NOMO-1 treated with dmso at 0.1 percent for 144 hours (cell line): ENCODE results near the gene POU2F1.

Experiments
- DNase-seq: peaks from one replicate; lab custom pipeline; 2025; ENCODE audit not compliant: unreplicated experiment; lab: John Stamatoyannopoulos, UW

Gene POU2F1

DNA sequence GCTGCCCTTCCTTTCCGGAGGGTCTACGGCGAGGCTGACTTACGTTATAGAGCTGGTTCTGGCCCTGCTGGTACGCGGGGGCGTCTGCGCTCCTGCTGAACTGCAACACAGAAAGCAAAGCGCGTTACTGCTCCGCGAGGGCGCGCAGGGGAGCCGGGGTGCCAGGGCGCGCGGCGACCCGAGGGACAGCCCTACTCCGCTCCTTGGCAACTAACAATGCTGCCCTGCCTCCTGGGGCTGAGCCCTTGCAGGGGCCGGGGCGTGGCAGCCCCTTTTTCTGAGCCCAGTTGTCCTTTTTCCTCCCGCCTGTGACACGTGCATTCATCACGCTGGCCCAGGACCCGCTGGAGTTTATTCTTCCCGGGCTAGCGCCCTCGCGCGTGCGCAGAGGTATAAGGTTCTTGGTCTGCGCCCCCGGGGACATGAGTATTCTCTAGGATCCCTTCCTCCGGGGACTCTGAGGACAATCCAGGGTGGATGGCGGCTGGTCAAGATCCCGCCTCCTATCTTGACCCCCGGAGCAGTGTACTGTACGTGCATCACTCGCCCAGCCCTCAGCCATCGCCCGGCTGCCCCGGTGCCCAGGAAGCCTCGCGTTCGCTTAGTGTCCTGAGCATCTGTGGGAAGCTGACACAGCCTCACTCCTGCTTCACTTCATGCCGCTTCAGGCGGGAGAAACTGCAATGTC is 218.8 kb downstream of the POU2F1 start:
- peak; percentile 12 for DNase-seq

DNA sequence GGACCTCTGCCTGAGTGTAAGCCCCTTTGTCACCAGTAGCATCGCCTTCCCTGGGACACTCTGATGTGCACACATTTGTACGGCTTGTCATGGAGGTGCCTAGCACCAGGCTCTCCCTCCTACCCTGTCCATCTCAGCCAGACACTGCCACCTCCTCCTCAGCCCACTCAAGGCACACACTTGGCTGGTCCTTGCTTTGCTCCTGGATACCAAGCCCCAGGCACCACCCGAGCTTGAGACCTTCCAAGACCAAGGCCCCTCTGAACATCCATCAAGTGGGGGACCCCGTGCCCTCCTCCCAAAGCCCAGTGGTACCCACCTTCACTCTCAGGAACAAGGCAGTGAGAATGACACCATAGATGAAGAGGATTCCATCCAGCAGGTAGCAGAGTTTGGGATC is 219.7 kb downstream of the POU2F1 start:
- no peak for DNase-seq

DNA sequence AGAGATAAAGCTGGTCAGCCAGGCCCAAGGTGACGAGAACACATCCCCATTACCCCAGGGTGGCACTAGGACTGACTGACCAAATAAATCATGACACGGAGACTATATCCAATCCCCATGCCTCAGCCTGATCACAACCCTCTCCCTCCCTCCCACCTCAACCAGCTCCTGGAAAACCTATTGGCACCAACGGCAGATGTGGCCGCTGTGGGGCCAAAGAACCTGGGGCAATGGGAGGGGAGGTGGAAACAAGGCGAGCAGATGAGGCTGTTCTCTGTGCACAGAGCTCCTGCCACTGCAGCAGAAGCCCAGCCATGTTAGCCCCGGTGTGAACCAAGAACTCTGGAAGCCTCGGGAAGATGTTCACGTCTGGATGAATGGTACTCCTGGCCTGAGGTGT is 220.1 kb downstream of the POU2F1 start:
- DNase-seq, result no peak

DNA sequence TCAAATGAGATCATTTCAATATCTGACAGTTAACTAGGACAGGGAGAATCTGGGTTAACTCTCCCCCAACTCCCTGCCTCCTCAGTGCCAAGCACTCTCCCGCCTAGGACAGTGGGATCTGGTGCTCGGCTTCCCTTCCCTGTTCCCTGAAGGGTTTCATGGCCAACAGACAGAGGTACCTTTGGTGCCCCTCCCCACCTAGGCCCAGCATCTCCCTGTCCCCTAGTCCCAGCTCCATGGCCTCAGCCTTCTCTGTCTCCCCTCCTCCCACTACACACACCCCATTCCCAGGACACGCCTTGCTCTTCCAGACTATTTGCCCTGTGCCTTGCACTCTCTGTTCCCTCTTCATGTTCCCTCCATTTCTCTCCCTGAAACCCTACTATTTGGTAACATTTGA is 220.5 kb downstream of the POU2F1 start:
- DNase-seq, result no peak

DNA sequence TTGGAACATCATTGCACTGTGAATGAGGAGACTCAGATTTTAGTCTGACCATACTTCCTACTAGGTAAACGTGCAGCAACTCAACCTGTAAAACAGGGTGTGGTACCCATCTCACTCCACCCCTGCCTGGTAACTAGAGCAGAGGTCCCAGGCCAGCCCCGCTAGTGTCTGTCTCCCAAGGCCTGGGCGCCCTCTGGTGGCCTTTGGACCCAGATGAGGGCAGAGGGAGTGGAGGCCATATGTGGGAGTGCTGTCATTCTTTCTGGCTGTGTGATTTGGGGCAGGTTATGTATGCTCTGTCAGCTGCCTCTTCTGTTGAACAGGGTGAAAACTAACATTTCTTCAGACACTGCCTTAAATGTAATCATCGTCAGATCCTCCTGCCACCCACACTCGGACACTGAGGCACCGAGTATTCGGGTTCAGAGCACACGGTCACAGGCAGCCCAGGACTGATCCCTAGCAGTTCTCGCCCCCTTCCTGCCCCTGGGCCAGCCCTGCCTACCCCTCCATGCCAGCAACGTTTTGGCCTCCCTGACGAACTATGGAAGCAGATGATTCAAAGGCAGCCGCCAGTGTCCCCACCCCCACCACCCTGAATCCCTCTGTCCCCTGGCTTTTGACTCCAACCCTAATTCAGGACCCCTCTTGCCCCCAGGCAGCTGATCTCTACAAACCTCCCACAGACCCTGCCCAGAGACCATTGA is 221.6 kb downstream of the POU2F1 start:
- peak; percentile 18 for DNase-seq

DNA sequence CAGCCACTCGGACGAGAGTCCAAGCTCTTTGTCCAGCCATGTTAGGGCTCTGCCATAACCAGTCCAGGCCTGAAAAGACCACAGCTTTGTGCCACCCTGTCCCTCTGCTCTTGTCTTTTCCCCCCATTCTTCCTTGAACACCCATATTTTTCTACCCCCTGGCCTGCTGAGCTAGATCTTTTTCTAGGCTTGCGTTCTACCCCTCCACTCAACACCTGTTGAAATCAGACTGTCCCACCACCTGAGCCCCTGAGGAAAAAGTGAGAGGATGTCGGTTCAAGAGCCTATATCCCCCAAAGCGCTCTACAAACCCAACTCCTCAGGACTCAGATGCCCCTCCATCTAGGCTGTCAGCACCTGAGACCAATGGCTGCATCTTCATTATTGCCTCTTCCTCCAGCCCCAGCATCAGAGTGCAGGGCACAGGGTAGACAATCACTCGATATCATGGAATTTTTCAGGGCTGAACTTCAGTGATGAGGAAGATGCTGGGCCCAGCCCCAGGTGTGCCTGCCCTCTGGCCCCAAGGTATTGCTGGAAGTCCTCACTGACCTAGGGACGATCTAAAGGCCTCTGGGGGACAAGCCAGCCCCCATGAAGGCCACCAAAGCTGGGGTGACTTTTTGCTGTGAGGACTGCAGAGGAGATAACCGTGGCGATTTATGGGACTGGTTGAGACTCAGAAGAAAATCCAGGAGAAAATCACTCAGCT is 222.3 kb downstream of the POU2F1 start:
- DNase-seq, result no peak

DNA sequence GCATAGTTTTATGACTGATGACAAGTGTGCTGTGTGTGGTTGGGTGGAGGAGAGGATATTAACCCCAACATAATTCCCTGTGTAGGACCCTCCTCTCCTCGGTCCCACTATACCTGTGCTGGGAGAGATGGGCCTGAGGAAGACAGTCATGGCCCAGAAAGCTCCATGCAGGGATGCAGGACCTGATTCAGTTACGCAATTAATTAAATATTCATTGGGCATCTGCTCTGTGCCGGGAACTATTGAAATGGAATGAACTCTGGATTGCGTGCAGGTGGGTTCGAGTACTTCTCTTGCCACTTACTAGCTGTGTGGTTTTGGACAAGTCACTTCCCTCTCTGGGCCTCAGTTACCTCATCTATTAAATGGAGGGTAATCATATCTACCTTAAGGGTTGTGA is 223.1 kb downstream of the POU2F1 start:
- DNase-seq, result no peak

DNA sequence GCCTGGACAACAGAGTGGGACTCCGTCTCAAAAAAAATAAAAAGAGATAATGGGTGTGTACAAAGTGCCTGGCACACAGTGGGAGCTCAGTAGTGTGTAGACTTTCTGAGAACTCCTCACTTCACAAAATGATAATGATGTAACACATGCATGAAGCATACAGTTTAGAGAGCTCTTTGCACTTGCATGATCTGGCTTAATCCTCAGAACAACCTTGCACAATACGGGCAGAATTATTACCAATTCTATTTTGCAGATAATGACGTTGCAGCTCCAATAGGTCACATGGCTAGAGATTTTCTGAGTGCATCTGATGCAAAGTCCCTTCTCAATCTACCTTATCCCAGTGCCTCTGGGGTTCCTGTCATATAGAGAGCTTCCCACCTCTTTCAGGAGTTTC is 226.3 kb downstream of the POU2F1 start:
- DNase-seq, result peak; percentile 35

DNA sequence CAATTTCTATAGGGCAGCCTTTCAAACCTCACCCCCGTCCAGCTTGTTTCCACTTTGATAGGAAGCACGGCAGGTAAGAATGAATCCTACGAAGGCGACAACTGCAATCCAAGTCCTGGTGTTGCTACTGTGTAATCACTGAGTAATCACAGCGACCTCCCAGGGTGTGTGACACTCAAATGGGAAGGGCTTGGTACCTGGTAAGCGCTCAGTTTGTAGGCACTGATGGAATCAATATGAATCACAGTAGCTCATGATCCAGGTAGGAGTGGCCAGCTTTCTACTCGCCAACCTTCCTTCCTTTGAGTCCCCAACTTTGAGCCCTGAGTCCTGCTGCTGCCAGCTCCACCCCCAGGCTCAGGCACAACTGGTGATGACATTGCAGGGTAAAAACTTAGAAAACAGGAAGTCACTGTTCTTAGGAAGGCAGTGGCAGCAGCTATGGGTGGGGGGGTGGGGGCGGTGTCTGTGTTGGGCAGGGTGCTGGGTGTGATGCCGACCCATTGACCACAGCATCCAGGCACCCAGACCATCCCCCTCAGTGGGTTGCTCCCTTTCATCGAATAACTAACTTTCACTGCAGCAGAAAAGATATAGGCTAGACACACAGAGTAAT is 226.9 kb downstream of the POU2F1 start:
- DNase-seq, result peak; percentile 80

DNA sequence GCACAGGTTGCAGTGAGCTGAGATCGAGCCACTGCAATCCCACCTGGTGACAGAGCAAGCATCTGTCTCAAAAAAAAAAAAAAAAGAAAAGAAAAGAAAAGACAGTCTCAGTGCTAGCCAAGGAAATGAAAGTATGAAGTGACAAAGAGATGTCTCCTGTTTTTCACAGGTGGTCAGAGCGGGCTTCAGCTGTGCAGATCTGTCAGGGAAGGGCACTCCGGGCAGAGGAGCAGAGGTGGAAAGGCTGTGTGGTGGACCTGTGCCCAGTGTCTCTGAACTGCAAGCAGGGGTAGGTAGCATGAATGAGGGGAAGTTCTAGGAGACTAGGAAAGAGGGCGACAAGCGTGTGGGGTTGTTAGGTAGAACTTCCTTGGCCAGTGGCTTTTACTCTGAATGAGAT is 230.2 kb downstream of the POU2F1 start:
- DNase-seq, result no peak

DNA sequence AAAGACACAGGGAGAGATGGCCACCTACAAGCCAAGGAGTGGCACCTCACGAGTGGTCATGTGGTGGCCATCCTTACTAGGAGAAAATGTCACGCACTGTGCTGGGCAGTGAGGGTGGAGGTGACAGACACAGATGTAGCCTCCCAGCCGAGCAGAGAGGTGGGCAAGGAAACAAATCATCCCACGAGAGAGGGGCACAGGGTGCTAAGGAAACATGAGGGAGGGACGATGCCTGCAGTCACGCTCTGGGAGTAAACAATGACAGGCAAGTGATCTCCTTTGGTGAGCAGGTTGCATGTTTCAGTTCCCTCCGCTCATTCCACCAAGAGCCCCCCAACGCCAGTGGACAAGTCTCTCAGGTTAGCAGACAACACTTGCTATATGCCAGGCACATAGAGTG is 231.8 kb downstream of the POU2F1 start:
- DNase-seq, result no peak

DNA sequence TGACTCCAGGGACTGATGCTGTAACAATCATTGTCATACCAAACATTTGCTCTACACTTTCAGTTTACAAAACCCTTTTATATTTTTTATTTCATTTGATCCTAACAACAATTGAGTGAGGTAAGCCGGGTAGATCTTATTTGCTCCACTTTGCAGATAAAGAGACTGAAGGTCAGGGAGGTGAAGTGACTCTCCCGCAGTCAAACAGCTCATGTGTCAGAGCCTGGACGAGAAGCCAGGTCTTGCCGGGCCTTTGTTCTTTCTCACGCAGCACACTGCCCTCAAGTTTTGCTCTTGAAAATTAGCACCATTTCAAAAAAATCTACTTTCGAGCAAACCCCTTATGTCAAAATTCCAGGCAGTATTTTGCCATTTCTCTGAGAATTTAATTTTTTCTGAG is 232.4 kb downstream of the POU2F1 start:
- DNase-seq, result no peak

DNA sequence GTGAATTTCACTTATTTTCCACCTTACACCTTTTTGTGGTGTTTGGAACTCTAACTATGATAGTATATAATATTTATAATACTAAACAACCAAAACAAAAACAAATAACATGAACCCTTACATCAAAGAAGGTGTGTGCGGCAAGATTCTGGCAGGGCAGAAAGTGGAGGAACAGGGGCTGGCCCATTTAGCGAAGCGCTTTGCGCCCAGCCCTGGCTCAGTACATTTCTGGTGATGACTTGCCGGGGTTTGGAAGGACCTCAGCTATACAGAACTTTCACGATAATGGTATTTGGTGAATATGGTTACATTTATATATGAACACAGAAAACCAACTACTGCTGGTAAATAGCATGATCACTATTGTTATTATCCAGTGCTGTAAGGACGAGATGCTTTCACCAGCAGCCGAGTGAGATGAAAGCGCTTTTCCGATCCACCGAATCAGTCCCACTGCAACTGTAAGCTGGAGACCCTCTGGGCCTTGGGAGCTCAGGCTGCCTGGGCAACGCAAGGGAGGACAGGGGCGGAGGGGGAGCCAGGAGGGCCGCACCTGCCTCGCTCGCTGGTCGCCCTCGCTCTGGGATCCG is 233.7 kb downstream of the POU2F1 start:
- no peak for DNase-seq

DNA sequence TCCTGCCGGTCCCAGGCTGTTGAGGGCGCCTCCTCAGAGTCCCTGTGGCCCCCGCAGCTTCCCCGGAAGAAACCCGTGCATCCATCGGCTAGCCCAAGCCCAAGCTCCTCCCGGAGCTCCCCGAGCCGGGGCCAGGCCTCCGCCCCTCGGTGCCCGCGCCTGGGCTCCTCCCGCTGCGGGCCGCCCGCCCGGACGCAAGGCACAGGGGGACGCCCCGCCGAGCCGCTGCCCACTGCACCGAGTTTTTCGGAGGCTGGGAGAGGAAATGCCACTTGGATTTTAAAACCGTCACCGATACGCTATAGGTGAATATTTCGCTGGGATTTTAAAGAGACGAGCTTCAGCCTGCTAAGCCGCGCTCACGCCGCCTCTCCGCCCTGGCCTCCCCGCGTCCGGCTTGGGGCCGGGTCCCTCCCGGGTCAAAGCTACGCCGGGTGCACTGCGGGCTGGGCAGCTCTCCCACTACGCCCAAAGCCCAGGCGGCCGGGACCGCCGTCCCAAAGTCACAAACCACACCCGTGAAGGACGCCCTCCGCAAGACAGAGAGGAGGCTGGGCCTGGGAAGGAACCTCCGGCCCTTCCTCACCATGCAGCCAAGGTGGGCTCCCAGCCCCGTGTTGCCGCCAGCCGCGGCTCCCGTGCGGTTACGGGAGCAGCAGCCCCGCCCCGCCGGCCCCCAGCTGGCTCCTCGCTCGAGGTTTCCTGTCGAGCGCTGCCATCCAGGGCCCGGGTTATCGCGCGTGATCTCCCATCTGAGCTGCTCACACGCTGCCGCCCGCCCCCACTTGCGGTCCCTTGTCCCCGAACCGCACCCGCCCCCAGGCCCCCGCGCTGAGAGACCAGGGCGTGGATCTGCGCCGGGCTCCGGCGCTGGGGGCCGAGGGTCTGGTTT is 234.5 kb downstream of the POU2F1 start:
- DNase-seq, result peak; percentile 37

DNA sequence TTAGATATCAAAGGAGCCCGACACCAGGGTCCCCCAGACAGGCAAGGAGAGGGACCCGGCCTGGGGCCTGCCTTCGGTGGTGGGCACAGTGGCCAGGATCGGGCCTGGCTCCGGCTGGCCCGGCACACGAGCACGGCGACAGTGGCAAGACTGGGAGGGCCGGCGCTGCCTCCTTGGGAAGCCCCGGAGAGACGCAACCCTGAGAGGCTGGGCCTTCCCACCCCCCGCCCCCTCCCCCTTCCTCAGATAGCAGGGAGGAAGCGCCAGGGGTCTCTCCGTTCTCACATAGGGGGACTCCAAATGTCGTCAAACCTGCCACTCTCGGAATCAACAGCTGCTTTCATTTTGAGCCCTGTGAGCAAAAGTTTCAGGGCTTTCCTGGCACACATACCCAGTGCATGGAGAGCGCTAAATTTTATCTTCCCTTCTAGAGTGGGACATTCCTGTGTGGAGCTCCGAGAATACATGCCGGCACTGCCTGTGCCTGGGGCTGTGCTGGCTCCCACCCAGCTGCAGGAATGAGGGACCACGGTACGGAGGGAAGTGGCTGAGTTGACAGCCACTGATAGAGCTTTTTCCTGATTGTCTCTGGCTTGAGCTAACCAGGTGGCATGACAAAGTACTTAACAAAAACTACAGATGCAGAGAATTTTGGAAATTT is 235.2 kb downstream of the POU2F1 start:
- no peak for DNase-seq

DNA sequence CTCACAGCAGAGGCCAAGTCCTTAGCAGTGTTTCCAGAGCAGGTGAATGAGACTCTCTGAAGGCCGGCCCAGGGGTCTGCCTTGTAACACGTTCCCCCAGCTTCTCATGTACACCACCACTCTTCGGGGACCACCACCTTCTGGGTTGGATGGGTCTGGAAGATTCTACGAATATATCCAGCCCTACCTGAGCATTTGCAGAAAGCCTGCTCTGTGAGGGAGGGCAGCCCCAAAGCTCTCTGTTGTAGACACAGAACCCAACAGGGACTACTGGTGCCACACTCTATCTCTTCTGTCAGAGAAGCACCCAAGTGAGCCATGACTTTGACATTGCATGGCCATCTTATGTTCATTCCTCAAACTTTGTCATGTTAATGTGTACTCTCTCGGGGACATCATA is 235.8 kb downstream of the POU2F1 start:
- no peak for DNase-seq

DNA sequence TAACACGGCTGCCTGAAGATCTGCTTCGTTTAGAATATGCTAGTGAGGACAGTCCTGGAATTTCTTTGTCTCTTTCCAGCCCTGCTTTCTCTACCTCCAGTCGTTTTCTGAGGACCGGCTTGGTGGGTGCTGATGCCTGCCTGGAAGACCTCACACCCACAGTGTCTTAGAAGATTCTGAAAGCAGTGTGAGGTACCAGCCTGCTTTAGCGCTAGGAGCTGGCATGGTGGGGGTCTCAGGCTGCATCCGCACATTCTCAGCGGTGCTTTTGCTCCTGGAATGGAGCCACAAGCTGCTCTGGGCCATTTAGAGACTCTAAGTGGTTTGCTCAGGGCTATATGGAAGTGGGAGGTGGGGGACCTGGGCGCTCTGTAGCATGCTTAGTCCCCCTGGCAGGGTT is 236.2 kb downstream of the POU2F1 start:
- DNase-seq, result no peak

DNA sequence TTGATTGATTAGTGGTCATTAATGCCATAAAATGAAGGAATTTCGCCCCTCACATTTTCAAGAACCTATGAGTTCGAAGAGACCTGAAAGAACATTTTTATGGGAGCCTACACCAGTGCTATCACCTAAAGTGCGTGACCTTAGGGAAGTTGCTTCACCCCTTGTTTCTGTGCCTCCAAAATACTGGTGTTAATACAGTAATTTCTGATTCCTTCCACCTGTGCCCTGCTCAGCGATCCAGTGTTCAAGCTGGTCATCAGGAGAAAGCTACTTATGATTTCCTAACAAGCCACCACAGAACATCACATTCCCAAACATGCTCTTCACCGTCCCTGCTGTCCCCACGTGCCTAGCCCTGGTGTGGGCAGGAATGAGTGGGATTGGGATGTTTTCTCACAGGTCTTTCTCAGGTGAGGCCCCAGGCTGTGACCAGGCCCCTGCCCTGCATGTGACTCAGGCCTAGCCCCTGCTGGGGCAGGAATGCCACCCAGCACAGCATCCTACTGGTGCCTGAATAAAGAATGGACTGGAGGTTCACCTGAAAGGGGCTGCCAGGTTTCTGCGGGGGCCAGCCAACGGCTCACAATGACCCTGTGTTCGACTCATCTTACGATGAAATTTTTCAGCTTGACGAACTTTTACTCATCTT is 237.4 kb downstream of the POU2F1 start:
- no peak for DNase-seq

DNA sequence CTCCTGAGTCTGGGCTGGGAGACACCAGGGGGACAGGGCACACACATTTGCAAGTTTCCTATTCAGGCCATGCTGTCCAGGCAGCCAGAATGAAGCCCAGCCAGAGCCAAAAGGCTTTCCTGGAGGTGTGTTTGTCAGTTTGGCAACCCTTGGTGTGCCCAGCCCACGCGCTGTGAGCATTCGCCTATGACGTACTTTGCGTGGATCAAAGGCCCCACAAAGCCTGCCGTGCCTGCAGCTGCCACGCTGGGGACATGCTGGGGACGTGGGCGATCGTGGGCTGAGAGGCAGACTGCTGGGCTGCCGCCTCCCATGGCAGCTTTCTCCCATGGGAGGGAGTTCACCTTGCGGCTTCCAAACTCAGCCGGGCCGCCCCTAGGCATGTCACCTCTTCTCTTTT is 240.2 kb downstream of the POU2F1 start:
- DNase-seq, result no peak
